Eye (tissue), 1 donor: ENCODE results near the gene SAP30.

Source experiments
- DNase-seq: peaks from one replicate; pipeline ENCODE4 v3.0.0-alpha.2; 2015

SAP30 gene

GRCh38 chr4:173370477-173371291 lies at the start of gene SAP30:
Gene SAP30, plus strand, starts transcription at chr4:173370954. Its CDS starts 229 bp downstream, at chr4:173371183.
- DNase-seq = peak; percentile 100

GRCh38 chr4:173325007-173325736 lies 45.6 kb upstream of the SAP30 start:
- DNase-seq = no peak

- no peak for DNase-seq
Observed at GRCh38 chr4:173328236-173328901, 42.4 kb upstream of the SAP30 start.

- DNase-seq = no peak
Observed at GRCh38 chr4:173330590-173330989, 40.2 kb upstream of the SAP30 start.

- peak; percentile 42 for DNase-seq
Observed at GRCh38 chr4:173332021-173332487, 38.7 kb upstream of the SAP30 start.

- no peak for DNase-seq
Observed at GRCh38 chr4:173332963-173333657, 37.6 kb upstream of the SAP30 start.

- DNase-seq = no peak
Observed at GRCh38 chr4:173333658-173334084, 37.1 kb upstream of the SAP30 start.

GRCh38 chr4:173334085-173334890 lies 36.5 kb upstream of the SAP30 start, which contains the start of gene HMGB2:
Gene HMGB2, minus strand, starts transcription at chr4:173334358. Its CDS starts 709 bp downstream, at chr4:173333649.
- peak; percentile 100 for DNase-seq

GRCh38 chr4:173334891-173335752 lies 35.6 kb upstream of the SAP30 start:
- peak; percentile 94 for DNase-seq

GRCh38 chr4:173337463-173337862 lies 33.3 kb upstream of the SAP30 start:
- DNase-seq = no peak

- DNase-seq = no peak
Observed at GRCh38 chr4:173343832-173344397, 26.8 kb upstream of the SAP30 start.

GRCh38 chr4:173345648-173346047 lies 25.1 kb upstream of the SAP30 start:
- no peak for DNase-seq

- DNase-seq = no peak
Observed at GRCh38 chr4:173346074-173346473, 24.7 kb upstream of the SAP30 start.

- DNase-seq = no peak
Observed at GRCh38 chr4:173347467-173347866, 23.3 kb upstream of the SAP30 start.

- no peak for DNase-seq
Observed at GRCh38 chr4:173357939-173358338, 12.8 kb upstream of the SAP30 start.

GRCh38 chr4:173360587-173361221 lies 10.1 kb upstream of the SAP30 start:
- DNase-seq = no peak

GRCh38 chr4:173362666-173363065 lies 8.1 kb upstream of the SAP30 start:
- no peak for DNase-seq

- no peak for DNase-seq
Observed at GRCh38 chr4:173365359-173365996, 5.3 kb upstream of the SAP30 start.

- no peak for DNase-seq
Observed at GRCh38 chr4:173367285-173367684, 3.5 kb upstream of the SAP30 start.
